Amniotic stem cell (primary cell): ENCODE data around the gene KBTBD13.

Experiments
- DNase-seq: peaks from one replicate; lab custom pipeline; 2025; lab: John Stamatoyannopoulos, UW

KBTBD13 gene

GRCh38 chr15:65051266-65051665 lies 25.3 kb upstream of the KBTBD13 start:
- DNase-seq: no peak

- DNase-seq: no peak
Measured at GRCh38 chr15:65052956-65053355, 23.6 kb upstream of the KBTBD13 start.

GRCh38 chr15:65054333-65055200 lies 22.0 kb upstream of the KBTBD13 start:
- DNase-seq: no peak

GRCh38 chr15:65055201-65055870 lies 21.2 kb upstream of the KBTBD13 start:
- no peak for DNase-seq

- no peak for DNase-seq
Measured at GRCh38 chr15:65056106-65056505, 20.4 kb upstream of the KBTBD13 start.

- DNase-seq: no peak
Measured at GRCh38 chr15:65056868-65057548, 19.5 kb upstream of the KBTBD13 start.

- no peak for DNase-seq
Measured at GRCh38 chr15:65057549-65057940, 19.0 kb upstream of the KBTBD13 start.

- DNase-seq: no peak
Measured at GRCh38 chr15:65058394-65059368, 17.9 kb upstream of the KBTBD13 start.

- DNase-seq: no peak
Measured at GRCh38 chr15:65059369-65059750, 17.2 kb upstream of the KBTBD13 start.

- DNase-seq: no peak
Measured at GRCh38 chr15:65059931-65060596, 16.5 kb upstream of the KBTBD13 start.

- no peak for DNase-seq
Measured at GRCh38 chr15:65060641-65061397, 15.7 kb upstream of the KBTBD13 start.

GRCh38 chr15:65062061-65062460 lies 14.5 kb upstream of the KBTBD13 start:
- DNase-seq: no peak

GRCh38 chr15:65062726-65063125 lies 13.8 kb upstream of the KBTBD13 start:
- DNase-seq: no peak

GRCh38 chr15:65066001-65066634 lies 10.4 kb upstream of the KBTBD13 start:
- DNase-seq: no peak

- no peak for DNase-seq
Measured at GRCh38 chr15:65066635-65067316, 9.8 kb upstream of the KBTBD13 start.

- DNase-seq: no peak
Measured at GRCh38 chr15:65067317-65067644, 9.3 kb upstream of the KBTBD13 start.

- DNase-seq: no peak
Measured at GRCh38 chr15:65067645-65068402, 8.7 kb upstream of the KBTBD13 start, which contains the start of gene RASL12. Gene RASL12 (minus strand): TSS chr15:65067991. CDS start chr15:65067835, 156 bp downstream.

- no peak for DNase-seq
Measured at GRCh38 chr15:65068403-65068788, 8.2 kb upstream of the KBTBD13 start.

GRCh38 chr15:65069179-65069578 lies 7.4 kb upstream of the KBTBD13 start:
- no peak for DNase-seq
